Trophoblast cell (in vitro differentiated cells and primary cell): Measurements from ENCODE around the gene PPM1F.
A peak's percentile ranks its signal among the peaks of the same experiment; 100 is the strongest.

Experiments
- DNase-seq, 2 donors: peaks; one replicate each; pipeline ENCODE4 v3.0.0-alpha.2; 2016
- H2AFZ ChIP-seq: 2 replicates; pipeline ENCODE4 v1.6.1; 2013; ENCODE audit warnings: low read length, moderate library complexity, mild to moderate bottlenecking; ENCODE audit not compliant: insufficient read depth, poor library complexity
- H2AK5ac ChIP-seq: 2 replicates; pipeline ENCODE4 v1.6.1; 2013; ENCODE audit warnings: mild to moderate bottlenecking, low read length
- H2BK120ac ChIP-seq: 2 replicates; pipeline ENCODE4 v1.6.1; 2013; ENCODE audit warnings: low read length, mild to moderate bottlenecking, moderate library complexity; ENCODE audit not compliant: insufficient read depth, poor library complexity
- H2BK12ac ChIP-seq: 2 replicates; pipeline ENCODE4 v1.6.1; 2013; ENCODE audit warnings: mild to moderate bottlenecking, low read length, moderate library complexity
- H2BK5ac ChIP-seq: 2 replicates; pipeline ENCODE4 v1.6.1; 2013; ENCODE audit warnings: low read length, low read depth, moderate library complexity, mild to moderate bottlenecking; ENCODE audit not compliant: poor library complexity
- H3K14ac ChIP-seq: 2 replicates; pipeline ENCODE4 v1.6.1; 2013; ENCODE audit warnings: mild to moderate bottlenecking, low read length
- H3K18ac ChIP-seq: 2 replicates; pipeline ENCODE4 v1.6.1; 2013; ENCODE audit warnings: mild to moderate bottlenecking, low read length
- H3K23ac ChIP-seq: 2 replicates; pipeline ENCODE4 v1.6.1; 2013; ENCODE audit warnings: low read length
- H3K27ac ChIP-seq: 2 replicates; pipeline ENCODE4 v1.5.1; 2013; ENCODE audit warnings: low read depth, mild to moderate bottlenecking, inconsistent platforms, low read length, moderate library complexity
- H3K27me3 ChIP-seq: 2 replicates; pipeline ENCODE4 v1.6.1; 2013; ENCODE audit warnings: inconsistent platforms, mild to moderate bottlenecking, low read length, moderate library complexity; ENCODE audit not compliant: insufficient read depth
- H3K36me3 ChIP-seq, 2 experiments: 1 replicate in 1 of 2; 2 replicates in 1 of 2; pipeline ENCODE4 v1.6.1; 2013; ENCODE audit warnings: low read length in 2 of 2, mild to moderate bottlenecking in 2 of 2, moderate library complexity in 1 of 2; ENCODE audit not compliant: insufficient read depth in 2 of 2, control insufficient read depth in 1 of 2
- H3K4ac ChIP-seq: 2 replicates; pipeline ENCODE4 v1.6.1; 2013; ENCODE audit warnings: low read depth, mild to moderate bottlenecking, low read length, moderate library complexity
- H3K4me1 ChIP-seq, 2 experiments: 1 replicate in 1 of 2; 2 replicates in 1 of 2; pipeline ENCODE4 v1.6.1; 2013; ENCODE audit warnings: low read length in 2 of 2, mild to moderate bottlenecking in 2 of 2, moderate library complexity in 1 of 2; ENCODE audit not compliant: insufficient read depth in 2 of 2, control insufficient read depth in 1 of 2
- H3K4me2 ChIP-seq: 2 replicates; pipeline ENCODE4 v1.6.1; 2013; ENCODE audit warnings: inconsistent platforms, mild to moderate bottlenecking, low read length, moderate library complexity
- H3K4me3 ChIP-seq: 2 replicates; pipeline ENCODE4 v1.5.1; 2013; ENCODE audit warnings: mild to moderate bottlenecking, low read depth, low read length, inconsistent platforms
- H3K79me1 ChIP-seq: one replicate; pipeline ENCODE4 v1.6.1; 2013; ENCODE audit warnings: low read length
- H3K79me2 ChIP-seq: 2 replicates; pipeline ENCODE4 v1.6.1; 2013; ENCODE audit warnings: low read length, mild to moderate bottlenecking; ENCODE audit not compliant: control insufficient read depth, insufficient read depth, poor library complexity
- H3K9ac ChIP-seq: 2 replicates; pipeline ENCODE4 v1.6.1; 2013; ENCODE audit warnings: mild to moderate bottlenecking, low read length
- H3K9me3 ChIP-seq: 2 replicates; pipeline ENCODE4 v1.6.1; 2013; ENCODE audit warnings: low read depth, mild to moderate bottlenecking, control low read depth, inconsistent platforms, low read length; ENCODE audit not compliant: insufficient read depth
- H4K12ac ChIP-seq: 2 replicates; pipeline ENCODE4 v1.6.1; 2013; ENCODE audit warnings: low read depth, mild to moderate bottlenecking, low read length, moderate library complexity
- H4K8ac ChIP-seq: 2 replicates; pipeline ENCODE4 v1.6.1; 2013; ENCODE audit warnings: low read depth, mild to moderate bottlenecking, low read length, moderate library complexity
- H4K91ac ChIP-seq: one replicate; pipeline ENCODE4 v1.6.1; 2013; ENCODE audit warnings: low read depth, mild to moderate bottlenecking, low read length, moderate library complexity
- WGBS: extraction: QIAGEN DNeasy Blood & Tissue Kit; methylation state at CpG from one replicate; pipeline ENCODE4 v1.1.7; 2013; ENCODE audit warnings: missing lambda C conversion rate; ENCODE audit not compliant: insufficient read length, insufficient coverage; ENCODE audit errors: extremely low coverage; 5-methylcytosine and 5-hydroxymethylcytosine counted together

PPM1F gene

GRCh38 chr22:21991304-21991596, 38.6 kb upstream of the PPM1F start:
- no peak overlapping the region for H2AK5ac ChIP-seq
- H3K9me3 ChIP-seq = peaks cover 1% of the 10 kb centered on the region
- H3K4me1 ChIP-seq = no peaks in the 10 kb centered on the region
- H3K79me2 ChIP-seq = no peaks in the 10 kb centered on the region
- no peak overlapping the region for H3K27ac ChIP-seq
- H3K18ac ChIP-seq = no peak overlapping the region
- H3K4ac ChIP-seq = no peak overlapping the region
- peaks cover 2% of the 10 kb centered on the region for H3K27me3 ChIP-seq
- H2AFZ ChIP-seq = no peak overlapping the region
- H4K8ac ChIP-seq = no peak overlapping the region
- H3K4me2 ChIP-seq = no peak overlapping the region
- H3K14ac ChIP-seq = no peak overlapping the region
- H2BK5ac ChIP-seq = no peak overlapping the region
- DNase-seq = no peak
- H4K91ac ChIP-seq = no peak overlapping the region
- no peak overlapping the region for H2BK120ac ChIP-seq
- no peak overlapping the region for H3K23ac ChIP-seq
- H3K36me3 ChIP-seq = no peaks in the 10 kb centered on the region
- H3K79me1 ChIP-seq = no peaks in the 10 kb centered on the region
- no peak overlapping the region for H2BK12ac ChIP-seq
- H3K4me3 ChIP-seq = no peak overlapping the region
- no CpG with 5 or more reads among the region's 6 CpGs for WGBS
- H3K9ac ChIP-seq = no peak overlapping the region
- H4K12ac ChIP-seq = no peak overlapping the region

DNA sequence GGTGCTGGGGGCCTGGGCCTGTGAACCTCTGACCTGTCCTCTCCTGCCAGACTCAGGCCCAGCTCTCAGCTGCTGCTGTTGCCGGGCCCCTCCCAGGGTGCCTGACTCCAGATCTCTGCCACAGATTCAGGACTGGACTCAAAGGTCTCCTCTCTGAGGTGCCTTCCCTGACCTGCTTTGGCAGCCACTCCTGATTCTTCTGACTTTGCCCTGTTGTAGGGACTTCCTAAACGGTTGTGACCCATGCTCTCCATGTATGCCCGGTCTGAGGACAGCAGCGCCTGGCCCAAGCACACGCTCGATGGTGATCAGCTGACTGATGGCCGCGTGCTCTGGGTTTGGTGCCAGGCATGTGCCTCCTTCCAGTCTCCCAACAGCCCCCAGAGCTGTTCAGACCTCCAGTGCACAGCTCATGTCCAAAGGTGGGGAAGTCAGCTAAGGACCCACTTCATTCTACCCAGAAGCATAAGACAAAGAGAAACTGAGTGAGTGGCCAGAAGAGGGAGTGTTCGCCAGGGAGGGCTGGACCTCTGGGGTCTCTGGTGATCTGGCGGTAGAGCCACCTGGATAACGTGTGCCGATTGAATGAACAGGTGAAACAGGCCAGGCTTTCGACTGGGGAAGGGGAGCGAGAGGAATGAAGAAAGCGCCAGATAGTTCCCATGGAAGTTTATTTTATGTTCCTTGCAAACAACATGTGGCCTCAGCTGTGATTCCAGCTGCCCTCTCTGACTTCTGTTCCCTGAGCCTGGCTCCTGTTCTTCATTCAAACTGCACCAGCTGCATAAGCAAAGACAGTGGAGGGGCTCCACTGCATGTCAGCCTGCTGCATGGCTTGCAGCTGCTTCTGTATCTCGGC, 38.0 kb upstream of the PPM1F start:
- H3K27ac ChIP-seq = no peak overlapping the region
- H2BK120ac ChIP-seq = no peak overlapping the region
- no peak overlapping the region for H3K18ac ChIP-seq
- H3K79me1 ChIP-seq = no peaks in the 10 kb centered on the region
- no peaks in the 10 kb centered on the region for H3K4me1 ChIP-seq
- H3K14ac ChIP-seq = no peak overlapping the region
- H4K91ac ChIP-seq = no peak overlapping the region
- peaks cover under 1% of the 10 kb centered on the region for H3K9me3 ChIP-seq
- H2AFZ ChIP-seq = no peak overlapping the region
- no peak overlapping the region for H3K9ac ChIP-seq
- WGBS = no CpG with 5 or more reads among the region's 16 CpGs
- H2BK12ac ChIP-seq = no peak overlapping the region
- no peak overlapping the region for H4K12ac ChIP-seq
- no peak overlapping the region for H4K8ac ChIP-seq
- H3K23ac ChIP-seq = no peak overlapping the region
- no peak overlapping the region for H2AK5ac ChIP-seq
- H3K79me2 ChIP-seq = no peaks in the 10 kb centered on the region
- no peak overlapping the region for H2BK5ac ChIP-seq
- no peak overlapping the region for H3K4me3 ChIP-seq
- H3K4ac ChIP-seq = no peak overlapping the region
- no peaks in the 10 kb centered on the region for H3K36me3 ChIP-seq
- no peak for DNase-seq
- H3K27me3 ChIP-seq = peaks cover 2% of the 10 kb centered on the region
- H3K4me2 ChIP-seq = no peak overlapping the region

DNA sequence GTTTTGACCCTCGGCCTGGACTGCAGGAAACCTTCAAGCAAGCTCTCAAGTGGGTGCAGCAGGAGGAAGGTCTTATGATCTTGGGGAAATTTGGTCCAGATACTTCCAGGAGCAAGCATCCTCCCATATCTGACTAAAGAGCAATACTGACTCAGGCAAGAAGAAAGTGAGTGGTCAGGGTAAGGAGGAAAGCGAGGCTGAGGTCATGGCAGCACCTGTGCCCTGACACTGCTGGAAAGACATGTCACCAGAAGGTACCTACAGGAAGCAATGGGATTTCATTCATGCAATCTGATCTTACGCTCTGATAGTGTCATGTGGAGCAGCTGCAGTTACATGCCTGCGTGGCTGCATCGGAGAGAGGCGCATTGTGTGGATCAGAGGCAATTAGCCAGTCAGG, 36.4 kb upstream of the PPM1F start:
- no peaks in the 10 kb centered on the region for H3K79me1 ChIP-seq
- H2AFZ ChIP-seq = no peak overlapping the region

GRCh38 chr22:21985214-21985613, 32.6 kb upstream of the PPM1F start:
- H3K23ac ChIP-seq = no peak overlapping the region
- no peak overlapping the region for H4K12ac ChIP-seq
- H3K4ac ChIP-seq = no peak overlapping the region
- H3K79me1 ChIP-seq = peaks cover 5% of the 10 kb centered on the region
- no CpG with 5 or more reads among the region's 5 CpGs for WGBS
- H3K14ac ChIP-seq = no peak overlapping the region
- no peak overlapping the region for H3K27ac ChIP-seq
- H3K27me3 ChIP-seq = no peaks in the 10 kb centered on the region
- H3K4me2 ChIP-seq = no peak overlapping the region
- DNase-seq = no peak
- H2AFZ ChIP-seq = no peak overlapping the region
- no peak overlapping the region for H2BK5ac ChIP-seq
- no peak overlapping the region for H2AK5ac ChIP-seq
- H3K36me3 ChIP-seq = no peaks in the 10 kb centered on the region
- no peak overlapping the region for H3K9ac ChIP-seq
- H3K4me1 ChIP-seq = peaks cover 0 to 2% of the 10 kb centered on the region in 2 experiments
- H3K18ac ChIP-seq = no peak overlapping the region
- H4K91ac ChIP-seq = no peak overlapping the region
- peaks cover 5% of the 10 kb centered on the region for H3K79me2 ChIP-seq
- no peak overlapping the region for H2BK12ac ChIP-seq
- no peak overlapping the region for H4K8ac ChIP-seq
- no peak overlapping the region for H2BK120ac ChIP-seq
- no peak overlapping the region for H3K4me3 ChIP-seq
- peaks cover 2% of the 10 kb centered on the region for H3K9me3 ChIP-seq

More for the DNA sequence above, 36.4 kb upstream of the PPM1F start:
- H3K9me3 ChIP-seq = no peaks in the 10 kb centered on the region
- H3K9ac ChIP-seq = no peak overlapping the region
- H2AK5ac ChIP-seq = no peak overlapping the region
- no peaks in the 10 kb centered on the region for H3K79me2 ChIP-seq
- no CpG with 5 or more reads among the region's 6 CpGs for WGBS
- no peaks in the 10 kb centered on the region for H3K36me3 ChIP-seq
- no peak overlapping the region for H3K4ac ChIP-seq
- H2BK12ac ChIP-seq = no peak overlapping the region
- no peak overlapping the region for H4K91ac ChIP-seq
- H3K18ac ChIP-seq = no peak overlapping the region
- H2BK120ac ChIP-seq = no peak overlapping the region
- no peaks in the 10 kb centered on the region for H3K4me1 ChIP-seq
- H3K4me2 ChIP-seq = no peak overlapping the region
- no peak overlapping the region for H4K8ac ChIP-seq
- H3K14ac ChIP-seq = no peak overlapping the region
- no peak overlapping the region for H3K4me3 ChIP-seq
- DNase-seq = peak; percentile 25 to 65
- H2BK5ac ChIP-seq = no peak overlapping the region
- H3K27me3 ChIP-seq = peaks cover 1% of the 10 kb centered on the region
- H3K27ac ChIP-seq = no peak overlapping the region
- H3K23ac ChIP-seq = no peak overlapping the region
- H4K12ac ChIP-seq = no peak overlapping the region
